ENCODE measurements around the gene BASP1. TPM values are rescaled to one million over a fixed set of nuclear protein-coding genes. Genes with fewer than 3 reads are reported as not detected.

Gene BASP1
- total and polyA plus RNA-seq, 2 experiments from 2014 or later, result 87.5 to 114 TPM

- no peak for TF ChIP-seq ETS1 (IDR thresholded peaks at IDR 0.05)
- TF ChIP-seq CTCF (conservative IDR thresholded peaks at IDR 0.05; ENCODE audit: low read depth in 2 of 2), result no peak
- TF ChIP-seq STAT1 (IDR thresholded peaks at IDR 0.05; ENCODE audit: unreplicated experiment), result no peak
- TF ChIP-seq ZNF114 (CRISPR knock-in tag; IDR thresholded peaks at IDR 0.05), result no peak
Observed at GRCh38 chr5:17239953-17240352, 22.5 kb downstream of the BASP1 start (continued).

GRCh38 chr5:17240487-17240886, 23.1 kb downstream of the BASP1 start:
- peaks cover 100% of the 10 kb centered on the region for H3K79me2 ChIP-seq (replicated peaks; ENCODE audit: insufficient read depth)
- DNase-seq (ENCODE audit: low spot score) (no peak), ATAC-seq (no peak)
- Mint-ChIP-seq H3K36me3 (ENCODE audit: low read depth) (peaks cover 6% of the 10 kb centered on the region), H3K9me3 (no peaks in the 10 kb centered on the region), H3K4me3 (no peak overlapping the region), H3K27me3 (ENCODE audit: insufficient read depth, low read depth, poor library complexity) (no peaks in the 10 kb centered on the region), H3K4me1 (peaks cover 15% of the 10 kb centered on the region), H3K27ac (no peak overlapping the region)
- no peaks in the 10 kb centered on the region for H3F3A ChIP-seq (replicated peaks; ENCODE audit: low read depth)
- no peak overlapping the region for H3K4me3 ChIP-seq
- H2AFZ ChIP-seq, result no peak overlapping the region
- no peaks in the 10 kb centered on the region for H3K9me2 ChIP-seq (ENCODE audit: insufficient read depth)
- peaks cover 24% of the 10 kb centered on the region for H4K20me1 ChIP-seq (replicated peaks; ENCODE audit: insufficient read depth)
- no peak overlapping the region for H3K4me2 ChIP-seq
- TF ChIP-seq STAT1 (IDR thresholded peaks at IDR 0.05; ENCODE audit: unreplicated experiment), result no peak
- TF ChIP-seq CTCF (conservative IDR thresholded peaks at IDR 0.05; ENCODE audit: low read depth in 2 of 2), result no peak
- no peak for TF ChIP-seq EZH2phosphoT487 (IDR thresholded peaks at IDR 0.05; ENCODE audit: unreplicated experiment)
- no peak for TF ChIP-seq EZH2 (IDR thresholded peaks at IDR 0.05; ENCODE audit: low read depth, unreplicated experiment)
- no peak for TF ChIP-seq CREB1 (CRISPR knock-in tag; IDR thresholded peaks at IDR 0.05; ENCODE audit: low read depth)
- TF ChIP-seq POLR2AphosphoS5 (IDR thresholded peaks at IDR 0.05; ENCODE audit: low read depth), result no peak
- TF ChIP-seq ZNF331 (CRISPR knock-in tag; IDR thresholded peaks at IDR 0.05; ENCODE audit: low read depth), result no peak
- no peak for TF ChIP-seq REST (IDR thresholded peaks at IDR 0.05; ENCODE audit: unreplicated experiment)
- TF ChIP-seq NANOG (IDR thresholded peaks at IDR 0.05; ENCODE audit: borderline replicate concordance), result no peak
- no peak for TF ChIP-seq ZNF114 (CRISPR knock-in tag; IDR thresholded peaks at IDR 0.05)
- no peak for TF ChIP-seq ETS1 (IDR thresholded peaks at IDR 0.05)
- no peak for TF ChIP-seq JUNB (IDR thresholded peaks at IDR 0.05; ENCODE audit: unreplicated experiment)
- H3K27me3 ChIP-seq (ENCODE audit: insufficient read depth), result no peaks in the 10 kb centered on the region
- H3K36me3 ChIP-seq (ENCODE audit: insufficient read depth), result no peaks in the 10 kb centered on the region
- H3K27ac ChIP-seq (ENCODE audit: low read depth), result no peak overlapping the region
- peaks cover 15% of the 10 kb centered on the region for H3K4me1 ChIP-seq (ENCODE audit: insufficient read depth)

Measured in GM23338 (cell line).